ENCODE results near the gene BRD1.

Gene BRD1

GRCh38 chr22:49747130-49747529 is 80.5 kb downstream of the BRD1 start:
- no peak for TF ChIP-seq CTCF (IDR thresholded peaks at IDR 0.05; ENCODE audit: insufficient read depth, low read length, poor library complexity, severe bottlenecking)
- H3K4me3 ChIP-seq (replicated peaks; ENCODE audit: low read depth, low read length): no peak overlapping the region
- no peak for DNase-seq (ENCODE audit: extremely low read depth, insufficient read length)
- H3K27me3 ChIP-seq (replicated peaks; ENCODE audit: control insufficient read depth, insufficient read depth, low read length): no peaks in the 10 kb centered on the region
- H3K36me3 ChIP-seq (ENCODE audit: control insufficient read depth, insufficient read depth, low read length): no peaks in the 10 kb centered on the region

GRCh38 chr22:49746065-49746464 is 81.6 kb downstream of the BRD1 start:
- no peak for TF ChIP-seq CTCF (IDR thresholded peaks at IDR 0.05; ENCODE audit: insufficient read depth, low read length, poor library complexity, severe bottlenecking)
- H3K27me3 ChIP-seq (replicated peaks; ENCODE audit: control insufficient read depth, insufficient read depth, low read length): no peaks in the 10 kb centered on the region
- DNase-seq (ENCODE audit: extremely low read depth, insufficient read length): no peak
- no peaks in the 10 kb centered on the region for H3K36me3 ChIP-seq (ENCODE audit: control insufficient read depth, insufficient read depth, low read length)
- no peak overlapping the region for H3K4me3 ChIP-seq (replicated peaks; ENCODE audit: low read depth, low read length)

- Histone ChIP-seq H3K36me3 (ENCODE audit: control insufficient read depth, insufficient read depth, low read length) (no peaks in the 10 kb centered on the region), H3K4me3 (replicated peaks; ENCODE audit: low read depth, low read length) (no peak overlapping the region), H3K27me3 (replicated peaks; ENCODE audit: control insufficient read depth, insufficient read depth, low read length) (no peaks in the 10 kb centered on the region)
- DNase-seq (ENCODE audit: extremely low read depth, insufficient read length): no peak
- TF ChIP-seq CTCF (IDR thresholded peaks at IDR 0.05; ENCODE audit: insufficient read depth, low read length, poor library complexity, severe bottlenecking): no peak
Observed at GRCh38 chr22:49740242-49740641, 87.4 kb downstream of the BRD1 start.

- no peak overlapping the region for H3K4me3 ChIP-seq (replicated peaks; ENCODE audit: low read depth, low read length)
- TF ChIP-seq CTCF (IDR thresholded peaks at IDR 0.05; ENCODE audit: insufficient read depth, low read length, poor library complexity, severe bottlenecking): no peak
- no peaks in the 10 kb centered on the region for H3K36me3 ChIP-seq (ENCODE audit: control insufficient read depth, insufficient read depth, low read length)
- DNase-seq (ENCODE audit: extremely low read depth, insufficient read length): no peak
- H3K27me3 ChIP-seq (replicated peaks; ENCODE audit: control insufficient read depth, insufficient read depth, low read length): no peaks in the 10 kb centered on the region; the same call in 1 of the 2 replicates
Observed at GRCh38 chr22:49739138-49739537, 88.5 kb downstream of the BRD1 start.

- TF ChIP-seq CTCF (IDR thresholded peaks at IDR 0.05; ENCODE audit: insufficient read depth, low read length, poor library complexity, severe bottlenecking): no peak
- H3K36me3 ChIP-seq (ENCODE audit: control insufficient read depth, insufficient read depth, low read length): no peaks in the 10 kb centered on the region
- no peak overlapping the region for H3K4me3 ChIP-seq (replicated peaks; ENCODE audit: low read depth, low read length)
- H3K27me3 ChIP-seq (replicated peaks; ENCODE audit: control insufficient read depth, insufficient read depth, low read length): no peaks in the 10 kb centered on the region; the same call in 1 of the 2 replicates
- DNase-seq (ENCODE audit: extremely low read depth, insufficient read length): no peak
Observed at GRCh38 chr22:49738566-49738965, 89.1 kb downstream of the BRD1 start.

- no peaks in the 10 kb centered on the region; the same call in 1 of the 2 replicates for H3K27me3 ChIP-seq (replicated peaks; ENCODE audit: control insufficient read depth, insufficient read depth, low read length)
- no peak for TF ChIP-seq CTCF (IDR thresholded peaks at IDR 0.05; ENCODE audit: insufficient read depth, low read length, poor library complexity, severe bottlenecking)
- no peak for DNase-seq (ENCODE audit: extremely low read depth, insufficient read length)
- no peak overlapping the region for H3K4me3 ChIP-seq (replicated peaks; ENCODE audit: low read depth, low read length)
- H3K36me3 ChIP-seq (ENCODE audit: control insufficient read depth, insufficient read depth, low read length): no peaks in the 10 kb centered on the region
Observed at GRCh38 chr22:49738006-49738405, 89.7 kb downstream of the BRD1 start.
